ENCODE measurements around the gene VIPR1. TPM values are rescaled to one million over a fixed set of nuclear protein-coding genes. Genes with fewer than 3 reads are reported as not detected.

VIPR1 gene
- total and polyA plus RNA-seq, 2 experiments from 2014 or later: not detected

- in situ Hi-C loops (cut with MboI): no loop called here
- no peak overlapping the region for H3K27ac ChIP-seq
- no peak overlapping the region for H3K4me3 ChIP-seq
- no peaks in the 10 kb centered on the region for H3K79me2 ChIP-seq (ENCODE audit: insufficient read depth)
- H3K9me3 ChIP-seq (ENCODE audit: low read depth): no peaks in the 10 kb centered on the region
- no peak for TF ChIP-seq EZH2 (IDR thresholded peaks at IDR 0.05; ENCODE audit: insufficient read depth, poor library complexity, severe bottlenecking)
- no peak for TF ChIP-seq EZH2phosphoT487 (IDR thresholded peaks at IDR 0.05; ENCODE audit: insufficient read depth, low read depth)
- no peak overlapping the region for H2AFZ ChIP-seq
- WGBS, 2 experiments (ENCODE audit: low coverage in 1 of 2, low lambda C conversion rate in 2 of 2, missing lambda C conversion rate in 2 of 2): 11 to 16% methylated on average over 1 of the region's 1 CpG
- no peaks in the 10 kb centered on the region for H3K9me2 ChIP-seq (ENCODE audit: insufficient read depth)
- H3K36me3 ChIP-seq (ENCODE audit: low read depth): no peaks in the 10 kb centered on the region
- H4K20me1 ChIP-seq (ENCODE audit: insufficient read depth): no peaks in the 10 kb centered on the region
- no peaks in the 10 kb centered on the region for H3F3A ChIP-seq (ENCODE audit: insufficient read depth)
- no peaks in the 10 kb centered on the region for H3K4me1 ChIP-seq (ENCODE audit: insufficient read depth)
- no peak overlapping the region for H3K4me2 ChIP-seq (ENCODE audit: unreplicated experiment)
- H3K27me3 ChIP-seq (replicated peaks; ENCODE audit: insufficient read depth): 0 out of 2 replicates have a peak, but pooled peaks cover 5% of the 10 kb centered on the region
- no peak overlapping the region for H3K9ac ChIP-seq
- no peak for DNase-seq
These were observed 39.4 kb upstream of the VIPR1 start for GRCh38 chr3:42463093-42463492.

- in situ Hi-C loops (cut with MboI): no loop called here
- 33 to 50% methylated on average over 3 of the region's 3 CpGs for WGBS, 2 experiments (ENCODE audit: low coverage in 1 of 2, low lambda C conversion rate in 2 of 2, missing lambda C conversion rate in 2 of 2)
- Histone ChIP-seq H3K27me3 (replicated peaks; ENCODE audit: insufficient read depth) (0 out of 2 replicates have a peak, but pooled peaks cover 5% of the 10 kb centered on the region), H2AFZ (no peak overlapping the region), H3K9me2 (ENCODE audit: insufficient read depth) (no peaks in the 10 kb centered on the region), H3K9me3 (ENCODE audit: low read depth) (no peaks in the 10 kb centered on the region), H3K4me2 (ENCODE audit: unreplicated experiment) (no peak overlapping the region), H3F3A (ENCODE audit: insufficient read depth) (no peaks in the 10 kb centered on the region), H3K4me1 (ENCODE audit: insufficient read depth) (no peaks in the 10 kb centered on the region), H4K20me1 (ENCODE audit: insufficient read depth) (no peaks in the 10 kb centered on the region), H3K79me2 (ENCODE audit: insufficient read depth) (no peaks in the 10 kb centered on the region), H3K4me3 (no peak overlapping the region), H3K36me3 (ENCODE audit: low read depth) (no peaks in the 10 kb centered on the region), H3K27ac (no peak overlapping the region), H3K9ac (no peak overlapping the region)
- no peak for TF ChIP-seq EZH2phosphoT487 (IDR thresholded peaks at IDR 0.05; ENCODE audit: insufficient read depth, low read depth)
- no peak for TF ChIP-seq EZH2 (IDR thresholded peaks at IDR 0.05; ENCODE audit: insufficient read depth, poor library complexity, severe bottlenecking)
- DNase-seq: no peak
These were observed 34.3 kb upstream of the VIPR1 start for GRCh38 chr3:42468111-42468510.

GRCh38 chr3:42472555-42472954 lies 29.9 kb upstream of the VIPR1 start:
- no peaks in the 10 kb centered on the region for H3K4me1 ChIP-seq (ENCODE audit: insufficient read depth)
- no peaks in the 10 kb centered on the region for H3F3A ChIP-seq (ENCODE audit: insufficient read depth)
- H3K4me3 ChIP-seq: no peak overlapping the region
- H3K9ac ChIP-seq: no peak overlapping the region
- no peak overlapping the region for H3K4me2 ChIP-seq (ENCODE audit: unreplicated experiment)
- no peaks in the 10 kb centered on the region for H3K79me2 ChIP-seq (ENCODE audit: insufficient read depth)
- no peaks in the 10 kb centered on the region for H3K27me3 ChIP-seq (replicated peaks; ENCODE audit: insufficient read depth)
- TF ChIP-seq EZH2phosphoT487 (IDR thresholded peaks at IDR 0.05; ENCODE audit: insufficient read depth, low read depth) (no peak), EZH2 (IDR thresholded peaks at IDR 0.05; ENCODE audit: insufficient read depth, poor library complexity, severe bottlenecking) (no peak)
- no peak for DNase-seq
- no peaks in the 10 kb centered on the region for H3K9me2 ChIP-seq (ENCODE audit: insufficient read depth)
- no peaks in the 10 kb centered on the region for H4K20me1 ChIP-seq (ENCODE audit: insufficient read depth)
- H2AFZ ChIP-seq: no peak overlapping the region
- no peaks in the 10 kb centered on the region for H3K36me3 ChIP-seq (ENCODE audit: low read depth)
- 35 to 39% methylated on average over 2 of the region's 2 CpGs for WGBS, 2 experiments (ENCODE audit: low coverage in 1 of 2, low lambda C conversion rate in 2 of 2, missing lambda C conversion rate in 2 of 2)
- H3K9me3 ChIP-seq (ENCODE audit: low read depth): no peaks in the 10 kb centered on the region
- no peak overlapping the region for H3K27ac ChIP-seq
- in situ Hi-C loops (cut with MboI): no loop called here

GRCh38 chr3:42473083-42473932 lies 29.1 kb upstream of the VIPR1 start:
- Histone ChIP-seq H2AFZ (no peak overlapping the region), H3K36me3 (ENCODE audit: low read depth) (no peaks in the 10 kb centered on the region), H3K9me3 (ENCODE audit: low read depth) (no peaks in the 10 kb centered on the region), H3K27ac (no peak overlapping the region), H3K4me2 (ENCODE audit: unreplicated experiment) (no peak overlapping the region), H4K20me1 (ENCODE audit: insufficient read depth) (no peaks in the 10 kb centered on the region), H3K4me1 (ENCODE audit: insufficient read depth) (no peaks in the 10 kb centered on the region), H3K27me3 (replicated peaks; ENCODE audit: insufficient read depth) (no peaks in the 10 kb centered on the region), H3F3A (ENCODE audit: insufficient read depth) (no peaks in the 10 kb centered on the region), H3K79me2 (ENCODE audit: insufficient read depth) (no peaks in the 10 kb centered on the region), H3K9me2 (ENCODE audit: insufficient read depth) (no peaks in the 10 kb centered on the region), H3K9ac (no peak overlapping the region), H3K4me3 (no peak overlapping the region)
- DNase-seq: peak; percentile 2
- 34 to 38% methylated on average over 10 of the region's 10 CpGs for WGBS, 2 experiments (ENCODE audit: low coverage in 1 of 2, low lambda C conversion rate in 2 of 2, missing lambda C conversion rate in 2 of 2)
- in situ Hi-C loops (cut with MboI): no loop called here
- no peak for TF ChIP-seq EZH2 (IDR thresholded peaks at IDR 0.05; ENCODE audit: insufficient read depth, poor library complexity, severe bottlenecking)
- no peak for TF ChIP-seq EZH2phosphoT487 (IDR thresholded peaks at IDR 0.05; ENCODE audit: insufficient read depth, low read depth)

All from GM23248 (cell line).